SJSA1 (cell line): ENCODE measurements around the gene FTCD. TPM values are rescaled to one million over a fixed set of nuclear protein-coding genes. Genes with fewer than 3 reads are reported as not detected.
"Not testable (repeated sequence)": the region's sequence is repeated elsewhere in the genome, so short reads cannot be mapped to it uniquely, and the experiment has no call there.

Source experiments
- DNase-seq, 2 experiments: peaks; one replicate each; pipeline ENCODE4 v3.0.0-alpha.2; 2015 to 2020; ENCODE audit warnings: low spot score in 2 of 2, low read depth in 1 of 2
- H3K27ac ChIP-seq: fragments of 250-450 bp; sonication (Bioruptor Pico); 2 replicates; pipeline ENCODE4 v1.5.1; 2020; ENCODE audit warnings: mild to moderate bottlenecking, moderate library complexity
- H3K27me3 ChIP-seq: fragments of 250-450 bp; sonication (Bioruptor Pico); replicated peaks from 2 replicates; pipeline ENCODE4 v1.5.1; 2020; ENCODE audit warnings: mild to moderate bottlenecking, moderate library complexity
- H3K36me3 ChIP-seq: fragments of 250-450 bp; sonication (Bioruptor Pico); 2 replicates; pipeline ENCODE4 v1.5.1; 2020; ENCODE audit warnings: mild to moderate bottlenecking
- H3K4me1 ChIP-seq: fragments of 250-450 bp; sonication (Bioruptor Pico); replicated peaks from 2 replicates; pipeline ENCODE4 v1.6.1; 2021; ENCODE audit warnings: mild to moderate bottlenecking
- H3K4me3 ChIP-seq: fragments of 250-450 bp; sonication (Bioruptor Pico); 2 replicates; pipeline ENCODE4 v1.5.1; 2020; ENCODE audit warnings: mild to moderate bottlenecking
- H3K9me3 ChIP-seq: fragments of 250-450 bp; sonication (Bioruptor Pico); replicated peaks from 2 replicates; pipeline ENCODE4 v1.5.1; 2020; ENCODE audit warnings: mild to moderate bottlenecking
- total RNA-seq: library from RNA; depleted of rRNA; stranded (reverse); fragments of >200 nt; shearing (Covaris generic); gene quantifications from 2 replicates; pipeline ENCODE4 v1.2.3, GENCODE V29; 2014

FTCD gene
- total RNA-seq, 1 experiment from 2014 or later = not detected

- not testable (repeated sequence) for H3K4me1 ChIP-seq, H3K4me3 ChIP-seq, H3K36me3 ChIP-seq, H3K27ac ChIP-seq, DNase-seq, H3K27me3 ChIP-seq
- peaks cover 11% of the 10 kb centered on the region; the same call in 1 of the 2 replicates for H3K9me3 ChIP-seq
These were observed 15.2 kb upstream of the FTCD start for GRCh38 chr21:46170436-46171193.

GRCh38 chr21:46168659-46169386 lies 13.4 kb upstream of the FTCD start:
- Histone ChIP-seq H3K27me3 (peaks cover 5% of the 10 kb centered on the region), H3K9me3 (peaks cover 5% of the 10 kb centered on the region; the same call in 1 of the 2 replicates), H3K27ac (no peak overlapping the region), H3K36me3 (no peaks in the 10 kb centered on the region), H3K4me1 (no peaks in the 10 kb centered on the region), H3K4me3 (no peak overlapping the region)
- no peak for DNase-seq

- peak in 1 of 2 experiments; percentile 44 for DNase-seq
- Histone ChIP-seq H3K9me3 (no peaks in the 10 kb centered on the region), H3K36me3 (no peaks in the 10 kb centered on the region)
These were observed 12.9 kb upstream of the FTCD start for GRCh38 chr21:46168238-46168637.

GRCh38 chr21:46165098-46165497 lies 9.7 kb upstream of the FTCD start:
- no peaks in the 10 kb centered on the region for H3K36me3 ChIP-seq
- H3K27me3 ChIP-seq = peaks cover 30% of the 10 kb centered on the region
- no peak overlapping the region for H3K4me3 ChIP-seq
- H3K4me1 ChIP-seq = no peaks in the 10 kb centered on the region
- H3K27ac ChIP-seq = no peak overlapping the region
- DNase-seq = no peak
- no peaks in the 10 kb centered on the region for H3K9me3 ChIP-seq

More at GRCh38 chr21:46168238-46168637, 12.9 kb upstream of the FTCD start:
- Histone ChIP-seq H3K4me1 (no peaks in the 10 kb centered on the region), H3K4me3 (no peak overlapping the region), H3K27me3 (peaks cover 10% of the 10 kb centered on the region), H3K27ac (no peak overlapping the region)

- Histone ChIP-seq H3K27me3 (peaks cover 30% of the 10 kb centered on the region), H3K27ac (no peak overlapping the region), H3K4me1 (no peaks in the 10 kb centered on the region), H3K4me3 (no peak overlapping the region), H3K36me3 (no peaks in the 10 kb centered on the region), H3K9me3 (no peaks in the 10 kb centered on the region)
- no peak for DNase-seq
These were observed 8.0 kb upstream of the FTCD start for GRCh38 chr21:46163380-46163779.

DNA sequence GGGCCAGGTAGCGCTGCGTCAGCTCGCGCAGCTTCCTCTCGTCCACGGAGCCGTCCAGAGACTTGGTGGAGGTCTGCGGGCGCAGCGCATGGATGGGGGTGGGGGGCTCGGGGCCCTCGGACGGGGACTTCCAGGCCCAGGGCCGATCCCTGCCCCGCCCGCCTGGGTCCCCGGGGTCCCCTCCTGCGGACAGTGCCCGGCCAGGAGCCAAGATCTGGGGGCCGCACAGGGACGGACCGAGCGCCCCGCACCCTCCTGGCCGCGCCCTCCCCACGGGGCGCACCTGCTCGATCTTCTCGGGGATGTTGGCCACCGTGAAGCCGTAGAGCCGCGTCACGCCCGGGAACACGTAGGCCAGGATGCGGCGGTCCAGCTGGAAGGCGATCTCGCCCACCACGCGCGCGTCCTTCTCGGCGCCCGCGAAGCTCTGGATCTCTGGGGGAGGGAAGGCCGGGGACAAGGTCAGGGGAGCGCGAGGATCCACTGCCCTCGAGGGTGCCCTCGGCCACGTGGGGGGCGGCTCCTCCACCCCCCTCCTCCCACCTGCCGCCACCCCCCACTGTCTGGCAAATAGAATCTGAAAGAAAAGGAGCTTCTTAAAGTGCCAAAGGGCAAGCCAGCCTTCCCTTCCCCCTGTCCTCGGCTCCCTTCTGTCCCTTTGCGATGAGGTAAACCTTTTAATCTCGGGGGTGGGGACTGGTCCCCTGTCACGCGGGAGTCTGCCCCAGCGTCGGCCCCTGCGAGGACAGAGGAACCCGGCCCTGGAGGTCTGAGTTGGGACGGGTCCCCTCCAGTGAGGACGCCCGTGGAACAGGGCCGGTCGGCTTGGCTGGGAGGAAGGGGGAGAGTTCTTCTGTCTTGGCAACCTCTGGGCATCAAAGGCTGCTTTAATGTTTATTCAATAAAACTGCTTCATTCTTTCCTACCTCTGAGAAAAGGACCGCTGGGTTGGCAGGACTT lies 6.5 kb upstream of the FTCD start:
- DNase-seq = no peak
- no peak overlapping the region for H3K27ac ChIP-seq
- H3K9me3 ChIP-seq = no peaks in the 10 kb centered on the region
- no peaks in the 10 kb centered on the region for H3K4me1 ChIP-seq
- H3K27me3 ChIP-seq = peaks cover 25% of the 10 kb centered on the region
- no peak overlapping the region for H3K4me3 ChIP-seq
- H3K36me3 ChIP-seq = no peaks in the 10 kb centered on the region

DNA sequence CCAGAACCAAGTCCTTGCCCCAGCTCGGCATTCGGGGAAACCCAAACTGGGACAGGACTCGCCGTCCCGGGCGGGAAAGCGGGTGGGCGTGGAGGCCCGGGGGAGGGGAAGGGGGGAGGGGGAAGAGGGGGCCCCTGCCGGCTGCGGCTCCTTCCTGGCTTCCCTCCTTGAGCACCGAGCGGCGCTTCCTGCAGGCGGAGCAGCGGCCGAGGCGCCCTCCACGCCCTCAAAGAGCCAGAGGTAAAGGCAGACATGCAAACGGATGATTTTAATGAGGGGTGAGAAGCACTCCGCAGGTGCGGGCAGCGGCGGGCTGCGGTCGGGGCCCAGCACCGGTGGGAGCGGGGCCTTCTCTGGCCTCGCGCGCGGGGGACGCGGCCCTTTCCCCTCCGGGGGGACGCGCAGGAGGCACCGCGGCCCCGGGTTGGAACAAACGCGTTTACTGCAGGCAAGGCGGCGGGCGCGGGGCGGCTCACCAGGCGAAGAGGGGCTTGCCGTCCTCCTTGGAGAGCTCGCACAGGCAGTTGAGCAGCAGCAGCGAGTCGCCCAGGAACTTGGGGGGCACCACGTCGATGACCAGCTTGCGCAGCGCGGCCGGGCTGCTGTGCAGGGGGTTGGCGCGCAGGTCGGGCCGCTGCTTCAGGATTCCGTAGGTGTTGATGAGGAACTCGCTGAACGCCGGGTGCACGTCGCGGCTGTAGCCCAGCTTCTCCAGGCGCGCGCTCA lies 5.7 kb upstream of the FTCD start:
- no peak overlapping the region for H3K4me3 ChIP-seq
- H3K27ac ChIP-seq = no peak overlapping the region
- H3K9me3 ChIP-seq = no peaks in the 10 kb centered on the region
- no peaks in the 10 kb centered on the region for H3K36me3 ChIP-seq
- DNase-seq = no peak
- H3K27me3 ChIP-seq = peaks cover 25% of the 10 kb centered on the region
- H3K4me1 ChIP-seq = no peaks in the 10 kb centered on the region

GRCh38 chr21:46160657-46160906 lies 5.2 kb upstream of the FTCD start:
- Histone ChIP-seq H3K9me3 (no peaks in the 10 kb centered on the region), H3K27me3 (peaks cover 25% of the 10 kb centered on the region), H3K36me3 (no peaks in the 10 kb centered on the region), H3K4me3 (no peak overlapping the region), H3K4me1 (no peaks in the 10 kb centered on the region), H3K27ac (no peak overlapping the region)
- no peak for DNase-seq

GRCh38 chr21:46159841-46160656 lies 4.7 kb upstream of the FTCD start:
- H3K4me1 ChIP-seq = no peaks in the 10 kb centered on the region
- peak in 1 of 2 experiments; percentile 37 for DNase-seq
- H3K4me3 ChIP-seq = no peak overlapping the region
- no peaks in the 10 kb centered on the region for H3K9me3 ChIP-seq
- no peak overlapping the region for H3K27ac ChIP-seq
- no peaks in the 10 kb centered on the region for H3K36me3 ChIP-seq
- peaks cover 25% of the 10 kb centered on the region for H3K27me3 ChIP-seq

- DNase-seq = no peak
These were observed 4.0 kb upstream of the FTCD start for GRCh38 chr21:46159390-46159789.

DNA sequence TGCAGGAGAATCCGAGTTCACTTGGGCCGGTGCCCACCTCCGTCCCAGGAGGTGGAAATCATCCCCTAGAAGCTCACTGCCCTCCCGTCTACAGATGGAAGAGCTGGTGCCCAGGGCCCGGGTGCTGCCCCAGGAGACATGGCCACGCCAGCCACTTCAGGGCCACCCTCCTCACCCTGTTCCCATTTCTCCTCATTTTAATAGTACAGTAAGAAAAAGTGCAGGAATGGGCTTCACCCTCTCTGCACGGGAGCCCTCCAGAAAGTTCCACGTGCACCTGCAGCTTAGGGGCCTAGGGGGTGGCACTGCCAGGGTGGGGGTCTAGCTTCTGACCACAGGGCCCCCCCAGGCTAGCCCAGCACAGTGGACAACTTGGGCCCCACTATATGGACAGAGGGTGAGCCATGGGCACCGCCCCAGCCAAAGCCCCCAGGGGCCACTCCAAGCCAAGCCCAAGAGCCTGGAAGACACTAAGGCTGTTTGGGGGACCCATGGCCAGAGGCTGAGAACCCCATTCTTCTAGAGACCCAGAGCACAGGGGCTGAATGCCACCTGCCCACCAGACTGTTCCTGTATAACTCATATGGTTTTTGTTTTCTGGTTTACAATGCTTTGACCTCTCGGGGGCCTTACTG lies 3.4 kb upstream of the FTCD start:
- Histone ChIP-seq H3K36me3 (no peaks in the 10 kb centered on the region), H3K9me3 (no peaks in the 10 kb centered on the region), H3K27ac (no peak overlapping the region), H3K27me3 (peaks cover 25% of the 10 kb centered on the region), H3K4me3 (no peak overlapping the region), H3K4me1 (no peaks in the 10 kb centered on the region)
- DNase-seq = no peak

More at GRCh38 chr21:46159390-46159789, 4.0 kb upstream of the FTCD start:
- Histone ChIP-seq H3K27ac (no peak overlapping the region), H3K9me3 (no peaks in the 10 kb centered on the region), H3K4me3 (no peak overlapping the region), H3K4me1 (no peaks in the 10 kb centered on the region), H3K27me3 (peaks cover 25% of the 10 kb centered on the region), H3K36me3 (no peaks in the 10 kb centered on the region)

DNA sequence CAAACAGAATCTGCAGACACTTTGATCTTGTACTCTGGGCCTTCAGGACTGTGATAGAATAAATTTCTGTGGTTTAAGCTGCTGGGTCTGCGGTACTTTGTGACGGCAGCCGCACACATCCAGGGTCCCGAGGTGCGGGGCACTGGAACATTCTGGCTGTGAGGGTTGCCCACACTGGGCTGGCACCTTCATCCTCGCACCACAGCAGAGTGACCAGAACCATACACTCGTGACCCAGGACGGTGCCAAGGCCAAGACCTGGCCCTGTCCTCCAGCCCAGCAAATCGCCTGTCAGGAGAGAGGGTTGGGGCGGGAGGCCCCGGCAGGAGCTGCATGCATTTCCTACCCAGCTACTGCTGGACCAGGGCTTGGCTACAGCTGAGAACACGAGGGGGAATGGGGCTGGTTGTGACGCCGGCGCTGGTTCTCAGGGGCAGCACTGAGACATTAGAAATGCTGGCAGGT lies 2.6 kb upstream of the FTCD start:
- no peaks in the 10 kb centered on the region for H3K9me3 ChIP-seq
- H3K4me3 ChIP-seq = no peak overlapping the region
- peaks cover 17% of the 10 kb centered on the region for H3K27me3 ChIP-seq
- H3K27ac ChIP-seq = no peak overlapping the region
- DNase-seq = no peak
- H3K36me3 ChIP-seq = no peaks in the 10 kb centered on the region
- peaks cover 7% of the 10 kb centered on the region for H3K4me1 ChIP-seq
